Loucy (cell line): ENCODE results near the gene CDHR5.

Experiments used
- H2AFZ ChIP-seq: fragments of 200-600 bp; sonication (generic); 2 replicates; pipeline ENCODE4 v1.6.0; 2016; ENCODE audit warnings: antibody characterized with exemption, mild to moderate bottlenecking, low read length, moderate library complexity
- H3F3A ChIP-seq: fragments of 200-600 bp; 2 replicates; pipeline ENCODE4 v1.6.0; 2016; ENCODE audit warnings: antibody characterized with exemption, low read depth, mild to moderate bottlenecking
- H3K27me3 ChIP-seq: fragments of 200-600 bp; sonication (generic); 2 replicates; pipeline ENCODE4 v1.6.1; 2014; ENCODE audit warnings: low read length, mild to moderate bottlenecking; ENCODE audit not compliant: insufficient read depth, poor library complexity, severe bottlenecking
- H3K36me3 ChIP-seq: fragments of 200-600 bp; sonication (generic); 2 replicates; pipeline ENCODE4 v1.6.1; 2016; ENCODE audit warnings: low read length; ENCODE audit not compliant: insufficient read depth
- H3K4me1 ChIP-seq: fragments of 200-600 bp; sonication (generic); 2 replicates; pipeline ENCODE4 v1.5.1; 2014; ENCODE audit warnings: low read length, mild to moderate bottlenecking; ENCODE audit not compliant: insufficient read depth, poor library complexity, severe bottlenecking
- H3K4me2 ChIP-seq: fragments of 200-600 bp; sonication (generic); 2 replicates; pipeline ENCODE4 v1.6.0; 2014; ENCODE audit warnings: antibody characterized with exemption, low read length, low read depth, mild to moderate bottlenecking; ENCODE audit not compliant: poor library complexity, severe bottlenecking
- H3K4me3 ChIP-seq: fragments of 200-600 bp; sonication (generic); 2 replicates; pipeline ENCODE4 v1.5.1; 2014; ENCODE audit warnings: low read length, mild to moderate bottlenecking, mixed read lengths; ENCODE audit not compliant: poor library complexity, severe bottlenecking
- H3K79me2 ChIP-seq: fragments of 200-600 bp; sonication (generic); 2 replicates; pipeline ENCODE4 v1.6.1; 2014; ENCODE audit warnings: low read length; ENCODE audit not compliant: insufficient read depth
- H3K9ac ChIP-seq: fragments of 200-600 bp; sonication (generic); 2 replicates; pipeline ENCODE4 v1.6.0; 2014; ENCODE audit warnings: mild to moderate bottlenecking, low read depth, low read length, moderate library complexity; ENCODE audit not compliant: poor library complexity, severe bottlenecking
- H3K9me2 ChIP-seq: fragments of 200-600 bp; sonication (generic); replicated peaks from 2 replicates; pipeline ENCODE4 v1.6.1; 2016; ENCODE audit warnings: low read depth, low read length, mixed read lengths
- H3K9me3 ChIP-seq: fragments of 200-600 bp; sonication (generic); 2 replicates; pipeline ENCODE4 v1.6.1; 2014; ENCODE audit warnings: mild to moderate bottlenecking, antibody characterized with exemption, low read length, low read depth; ENCODE audit not compliant: insufficient read depth
- H4K20me1 ChIP-seq: fragments of 200-600 bp; sonication (generic); 2 replicates; pipeline ENCODE4 v1.6.0; 2014; ENCODE audit warnings: antibody characterized with exemption, low read length, mild to moderate bottlenecking; ENCODE audit not compliant: insufficient read depth, poor library complexity, severe bottlenecking
- CTCF ChIP-seq: fragments of 200-600 bp; sonication (generic); conservative IDR thresholded peaks from 2 replicates; pipeline ENCODE4 v1.5.1; 2014; ENCODE audit warnings: mild to moderate bottlenecking, antibody characterized with exemption, low read length
- EZH2phosphoT487 ChIP-seq: fragments of 200-600 bp; IDR thresholded peaks from 2 replicates; pipeline ENCODE4 v1.6.1; 2018; ENCODE audit warnings: antibody characterized with exemption, mild to moderate bottlenecking, moderate library complexity, borderline replicate concordance

Gene CDHR5

DNA sequence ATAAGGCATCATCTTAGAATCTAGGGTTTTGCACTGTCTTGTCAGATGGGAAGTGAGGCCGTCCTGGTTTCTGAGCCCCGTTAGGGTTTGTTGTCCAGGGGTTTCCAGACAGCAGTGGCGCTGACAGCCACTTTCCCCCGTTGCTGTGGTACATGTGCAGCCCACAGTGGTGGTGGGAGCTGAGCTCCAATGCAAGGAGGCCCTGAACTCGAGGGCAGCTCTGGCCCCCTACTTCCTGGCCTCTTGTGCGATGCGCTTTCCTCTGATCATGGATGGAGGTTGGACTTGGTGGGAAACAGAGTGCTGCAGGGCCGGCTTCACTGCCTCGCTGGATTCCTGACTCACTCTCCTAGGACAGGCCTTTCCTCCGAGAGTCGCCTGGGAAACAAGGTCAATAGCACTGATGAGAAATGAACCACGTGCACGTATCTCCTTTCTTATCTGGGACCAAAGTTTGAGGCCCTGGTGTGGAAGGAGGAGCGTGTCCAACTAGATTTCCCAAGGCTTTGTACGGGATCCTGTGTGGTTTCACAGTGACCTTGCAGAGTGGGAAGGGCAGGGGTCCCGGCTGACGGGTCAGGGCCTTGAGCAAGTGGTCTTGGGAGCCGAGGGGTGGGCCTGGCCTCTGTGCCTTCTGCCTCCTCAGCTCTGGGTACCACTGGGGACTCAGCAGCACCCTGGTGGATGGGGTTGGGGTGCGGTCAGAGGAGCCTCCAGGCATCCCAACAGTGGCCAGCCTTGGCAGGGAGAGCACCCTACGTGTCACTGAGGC is 44.7 kb downstream of the CDHR5 start:
- TF ChIP-seq EZH2phosphoT487 (no peak), CTCF (no peak)
- peaks cover 68% of the 10 kb centered on the region for H4K20me1 ChIP-seq
- no peaks in the 10 kb centered on the region for H3K9me2 ChIP-seq
- H3K4me3 ChIP-seq: peak overlapping the region; percentile 93
- peak overlapping the region; percentile 100 for H3K4me2 ChIP-seq
- H3F3A ChIP-seq: no peaks in the 10 kb centered on the region
- H3K79me2 ChIP-seq: peaks cover 81% of the 10 kb centered on the region
- H3K27me3 ChIP-seq: no peaks in the 10 kb centered on the region
- H3K36me3 ChIP-seq: peaks cover 30% of the 10 kb centered on the region; the same call in 1 of the 2 replicates
- H3K9me3 ChIP-seq: no peaks in the 10 kb centered on the region
- peak overlapping the region; percentile 97 for H3K9ac ChIP-seq
- H3K4me1 ChIP-seq: peaks cover 35% of the 10 kb centered on the region
- no peak overlapping the region for H2AFZ ChIP-seq

DNA sequence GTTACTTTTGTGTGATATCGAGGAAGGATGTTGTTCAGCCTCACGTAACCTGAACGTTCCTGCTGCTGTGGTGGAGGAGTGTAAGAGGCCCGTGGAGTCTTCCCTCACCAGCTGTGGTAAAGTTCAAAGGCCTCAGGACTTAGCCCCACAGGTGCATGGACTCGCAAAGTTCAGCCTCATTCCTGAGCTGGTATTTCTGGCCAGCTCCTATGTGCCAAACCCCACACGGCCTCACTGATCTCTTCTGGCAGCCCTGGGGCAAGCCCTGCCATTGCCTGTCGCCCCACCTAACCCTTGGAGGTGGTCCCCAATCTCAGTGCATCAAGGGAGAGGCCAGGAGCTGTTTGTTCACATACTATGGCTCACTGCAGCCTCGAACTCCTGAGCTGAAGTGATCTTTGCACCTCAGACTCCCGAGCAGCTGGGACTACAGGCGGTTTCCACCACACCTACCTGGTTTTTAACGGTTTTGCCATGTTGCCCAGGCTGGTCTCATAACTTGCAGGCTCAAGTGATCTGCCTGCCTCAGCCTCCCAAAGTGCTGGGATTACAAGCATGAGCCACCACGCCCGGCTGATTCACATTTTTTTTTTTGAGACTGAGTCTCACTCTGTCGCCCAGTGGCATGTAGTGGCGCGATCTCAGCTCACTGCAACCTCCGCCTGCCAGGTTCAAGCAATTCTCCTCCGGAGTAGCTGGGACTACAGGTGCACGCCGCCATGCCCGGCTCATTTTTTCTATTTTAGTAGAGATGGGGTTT is 46.3 kb downstream of the CDHR5 start:
- peaks cover 67% of the 10 kb centered on the region for H3K79me2 ChIP-seq
- peak overlapping the region; percentile 97 for H3K9ac ChIP-seq
- peaks cover 15% of the 10 kb centered on the region; the same call in 1 of the 2 replicates for H3K36me3 ChIP-seq
- TF ChIP-seq CTCF (no peak), EZH2phosphoT487 (no peak)
- H3K4me2 ChIP-seq: peak overlapping the region; percentile 100
- no peaks in the 10 kb centered on the region for H3K9me2 ChIP-seq
- no peaks in the 10 kb centered on the region for H3K27me3 ChIP-seq
- no peak overlapping the region for H2AFZ ChIP-seq
- H3F3A ChIP-seq: no peaks in the 10 kb centered on the region
- peak overlapping the region; percentile 93 for H3K4me3 ChIP-seq
- H3K9me3 ChIP-seq: no peaks in the 10 kb centered on the region
- peaks cover 35% of the 10 kb centered on the region for H3K4me1 ChIP-seq
- H4K20me1 ChIP-seq: peaks cover 59% of the 10 kb centered on the region

- no peak for TF ChIP-seq EZH2phosphoT487
- TF ChIP-seq CTCF: no peak
- Histone ChIP-seq H3F3A (no peaks in the 10 kb centered on the region), H3K9ac (peak overlapping the region; percentile 97), H2AFZ (no peak overlapping the region), H3K9me2 (no peaks in the 10 kb centered on the region), H3K27me3 (no peaks in the 10 kb centered on the region), H3K36me3 (peaks cover 11% of the 10 kb centered on the region; the same call in 1 of the 2 replicates), H3K4me2 (peak overlapping the region; percentile 100), H3K79me2 (peaks cover 60% of the 10 kb centered on the region), H3K9me3 (no peaks in the 10 kb centered on the region), H3K4me3 (peak overlapping the region; percentile 93), H4K20me1 (peaks cover 56% of the 10 kb centered on the region), H3K4me1 (peaks cover 35% of the 10 kb centered on the region)
Observed at GRCh38 chr11:577611-577894, 47.2 kb downstream of the CDHR5 start.
